GM23338 (cell line): ENCODE results near the gene CRYBA1. TPM values are rescaled to one million over a fixed set of nuclear protein-coding genes. Genes with fewer than 3 reads are reported as not detected.

Experiments used
- ATAC-seq: fragments of 200-7000 bp; cut with Tn5 transposase; 3 replicates; pipeline ENCODE4 v1.9.1; 2020
- DNase-seq: peaks from one replicate; pipeline ENCODE4 v3.0.0-alpha.2; 2015; ENCODE audit warnings: low spot score
- H2AFZ ChIP-seq: fragments of 200-600 bp; sonication (generic); 2 replicates; pipeline ENCODE4 v1.8.0; 2016; ENCODE audit warnings: antibody characterized with exemption, mild to moderate bottlenecking, moderate library complexity
- H3F3A ChIP-seq: fragments of 200-600 bp; sonication (generic); replicated peaks from 2 replicates; pipeline ENCODE4 v1.8.0; 2017; ENCODE audit warnings: antibody characterized with exemption, mixed run types, low read depth
- H3K27ac ChIP-seq: fragments of 200-600 bp; sonication (generic); 2 replicates; pipeline ENCODE4 v1.6.1; 2016; ENCODE audit warnings: low read depth
- H3K27me3 ChIP-seq: fragments of 200-600 bp; sonication (generic); 2 replicates; pipeline ENCODE4 v1.8.0; 2016; ENCODE audit warnings: mild to moderate bottlenecking, mixed run types, moderate library complexity; ENCODE audit not compliant: insufficient read depth
- H3K36me3 ChIP-seq: fragments of 200-600 bp; sonication (generic); 2 replicates; pipeline ENCODE4 v1.8.0; 2016; ENCODE audit warnings: mild to moderate bottlenecking; ENCODE audit not compliant: insufficient read depth
- H3K4me1 ChIP-seq: fragments of 200-600 bp; sonication (generic); 2 replicates; pipeline ENCODE4 v1.8.0; 2016; ENCODE audit warnings: mild to moderate bottlenecking, moderate library complexity; ENCODE audit not compliant: insufficient read depth
- H3K4me2 ChIP-seq: fragments of 200-600 bp; sonication (generic); 2 replicates; pipeline ENCODE4 v1.7.1; 2017; ENCODE audit warnings: mixed run types
- H3K4me3 ChIP-seq: fragments of 200-600 bp; sonication (generic); 2 replicates; pipeline ENCODE4 v1.6.1; 2016; ENCODE audit warnings: mixed run types
- H3K79me2 ChIP-seq: fragments of 200-600 bp; sonication (generic); replicated peaks from 2 replicates; pipeline ENCODE4 v1.8.0; 2017; ENCODE audit warnings: mild to moderate bottlenecking; ENCODE audit not compliant: insufficient read depth
- H3K9me2 ChIP-seq: fragments of 200-600 bp; sonication (generic); 2 replicates; pipeline ENCODE4 v1.8.0; 2017; ENCODE audit not compliant: insufficient read depth
- H4K20me1 ChIP-seq: fragments of 200-600 bp; sonication (generic); replicated peaks from 2 replicates; pipeline ENCODE4 v1.8.0; 2017; ENCODE audit warnings: mild to moderate bottlenecking; ENCODE audit not compliant: insufficient read depth
- H3K27ac Mint-ChIP-seq: 2 replicates; pipeline ENCODE4 v1.8.0; 2020; ENCODE audit warnings: inconsistent platforms, mild to moderate bottlenecking, moderate library complexity, mixed read lengths
- H3K27me3 Mint-ChIP-seq: 3 replicates; pipeline ENCODE4 v1.8.0; 2022; ENCODE audit warnings: low read depth, mild to moderate bottlenecking, moderate library complexity, mixed read lengths, inconsistent platforms; ENCODE audit not compliant: insufficient read depth, poor library complexity
- H3K36me3 Mint-ChIP-seq: 3 replicates; pipeline ENCODE4 v1.8.0; 2021; ENCODE audit warnings: low read depth, mild to moderate bottlenecking, inconsistent platforms, moderate library complexity, mixed read lengths
- H3K4me1 Mint-ChIP-seq: 3 replicates; pipeline ENCODE4 v1.8.0; 2020; ENCODE audit warnings: mild to moderate bottlenecking, inconsistent platforms, mixed read lengths
- H3K4me3 Mint-ChIP-seq: 3 replicates; pipeline ENCODE4 v1.8.0; 2021; ENCODE audit warnings: moderate library complexity, mild to moderate bottlenecking, inconsistent platforms, mixed read lengths
- H3K9me3 Mint-ChIP-seq: 3 replicates; pipeline ENCODE4 v1.8.0; 2020; ENCODE audit warnings: moderate library complexity, mild to moderate bottlenecking, inconsistent platforms, mixed read lengths
- EZH2 ChIP-seq: fragments of 200-600 bp; sonication (generic); IDR thresholded peaks from one replicate; pipeline ENCODE4 v1.8.0; 2017; ENCODE audit warnings: antibody characterized with exemption, mild to moderate bottlenecking, low read depth; ENCODE audit not compliant: unreplicated experiment
- EZH2phosphoT487 ChIP-seq: fragments of 200-600 bp; sonication (generic); IDR thresholded peaks from one replicate; pipeline ENCODE4 v1.8.1; 2018; ENCODE audit warnings: antibody characterized with exemption; ENCODE audit not compliant: unreplicated experiment
- JUNB ChIP-seq: IDR thresholded peaks from one replicate; pipeline ENCODE4 v1.6.1; 2016; ENCODE audit warnings: antibody characterized with exemption; ENCODE audit not compliant: unreplicated experiment
- NANOG ChIP-seq: IDR thresholded peaks from 2 replicates; pipeline ENCODE4 v1.6.1; 2016; ENCODE audit warnings: antibody characterized with exemption, borderline replicate concordance
- POLR2AphosphoS5 ChIP-seq: IDR thresholded peaks from 2 replicates; pipeline ENCODE4 v1.6.1; 2016; ENCODE audit warnings: antibody characterized with exemption, low read depth
- STAT1 ChIP-seq: IDR thresholded peaks from one replicate; pipeline ENCODE4 v1.6.1; 2016; ENCODE audit warnings: antibody characterized with exemption; ENCODE audit not compliant: unreplicated experiment
- ZNF114 ChIP-seq: fragments of 250-450 bp; sonication (Bioruptor Pico); IDR thresholded peaks from 2 replicates; pipeline ENCODE4 v1.5.0; 2020; ENCODE audit warnings: mild to moderate bottlenecking, moderate library complexity
- ZNF331 ChIP-seq: fragments of 250-450 bp; sonication (Bioruptor Pico); IDR thresholded peaks from 2 replicates; pipeline ENCODE4 v1.5.0; 2020; ENCODE audit warnings: low read depth, mild to moderate bottlenecking, moderate library complexity
- polyA plus RNA-seq: library from polyadenylated mRNA; unstranded; fragments of >200 nt; fragmentation: Nextera tagmentation; extraction: Ambion mirVana; gene quantifications from 2 replicates; pipeline ENCODE4 v1.2.1, GENCODE V29; 2016
- total RNA-seq: library from RNA; depleted of rRNA; stranded (reverse); fragments of >200 nt; shearing (Covaris generic); gene quantifications from 2 replicates; pipeline ENCODE4 v1.2.3, GENCODE V29; 2014
- TF ChIP-seq, protein P1 (sequence below), 2 experiments: fragments of 200-600 bp in 1 of 2; sonication (generic) in 1 of 2; conservative IDR thresholded peaks; 2 replicates each; pipeline versions ENCODE4 v1.5.1 to v1.6.1; 2016 to 2017; ENCODE audit warnings: antibody characterized with exemption in 2 of 2, low read depth in 2 of 2, mild to moderate bottlenecking in 2 of 2, moderate library complexity in 1 of 2
- TF ChIP-seq, protein P2 (sequence below): fragments of 250-450 bp; sonication (Bioruptor Pico); IDR thresholded peaks from 2 replicates; pipeline ENCODE4 v1.5.0; 2020; ENCODE audit warnings: mild to moderate bottlenecking, moderate library complexity
- TF ChIP-seq, protein P3 (sequence below): IDR thresholded peaks from 2 replicates; pipeline ENCODE4 v1.6.1; 2016; ENCODE audit warnings: antibody characterized with exemption

CRYBA1 gene
- total and polyA plus RNA-seq, 2 experiments from 2014 or later = not detected

DNA sequence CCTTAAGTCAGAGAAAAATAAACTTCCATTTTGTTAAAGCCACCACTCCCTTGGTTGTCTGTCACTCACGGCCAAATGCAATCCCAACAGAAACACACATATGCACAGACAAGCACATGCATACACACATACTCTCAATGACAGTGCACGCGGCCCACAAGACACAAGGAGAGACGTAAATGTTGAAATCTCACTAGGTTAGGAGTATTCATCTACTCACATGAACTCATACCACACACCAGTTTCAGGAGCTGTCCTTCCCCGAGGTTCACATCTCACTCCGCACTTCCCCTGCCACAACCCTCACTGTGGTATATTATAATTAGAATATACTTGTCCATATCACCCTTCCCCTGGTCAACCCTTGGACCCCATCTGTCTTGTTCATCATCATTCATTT is 30.5 kb upstream of the CRYBA1 start:
- Histone ChIP-seq H4K20me1 (no peaks in the 10 kb centered on the region), H2AFZ (no peak overlapping the region), H3K4me1 (no peaks in the 10 kb centered on the region), H3K9me2 (no peaks in the 10 kb centered on the region), H3K36me3 (no peaks in the 10 kb centered on the region), H3K27me3 (no peaks in the 10 kb centered on the region), H3K79me2 (no peaks in the 10 kb centered on the region), H3K4me2 (no peak overlapping the region), H3K27ac (no peak overlapping the region), H3F3A (no peaks in the 10 kb centered on the region), H3K4me3 (no peak overlapping the region)
- Mint-ChIP-seq H3K4me3 (no peak overlapping the region), H3K27me3 (no peaks in the 10 kb centered on the region), H3K9me3 (no peaks in the 10 kb centered on the region; the same call in 2 of the 3 replicates), H3K4me1 (peaks cover 10% of the 10 kb centered on the region), H3K27ac (no peak overlapping the region), H3K36me3 (no peaks in the 10 kb centered on the region)
- no peak for DNase-seq
- no peak for ATAC-seq
- TF ChIP-seq JUNB (no peak), ZNF331 (no peak), NANOG (no peak), EZH2phosphoT487 (no peak)

DNA sequence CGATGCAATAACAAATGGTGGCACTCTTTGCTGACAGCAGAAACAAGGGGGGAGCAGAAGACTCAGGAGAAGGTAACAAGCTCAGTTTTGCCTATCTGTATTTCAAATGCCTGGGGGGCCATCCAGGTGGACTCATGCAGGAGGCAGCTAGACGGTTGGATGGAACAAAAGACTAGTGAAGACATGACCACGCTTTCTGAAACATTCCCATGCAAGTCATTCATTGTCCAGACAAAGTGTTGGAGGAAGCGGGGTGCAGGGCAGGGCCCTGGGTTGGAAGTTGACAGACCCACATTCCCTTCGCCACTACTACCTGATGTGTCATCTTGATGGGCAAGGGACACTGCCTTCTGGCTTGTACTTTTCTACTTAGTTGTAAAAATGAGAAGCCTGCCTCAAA is 29.8 kb upstream of the CRYBA1 start:
- Histone ChIP-seq H3K4me2 (no peak overlapping the region), H3K36me3 (no peaks in the 10 kb centered on the region), H3F3A (no peaks in the 10 kb centered on the region), H3K79me2 (no peaks in the 10 kb centered on the region), H3K9me2 (no peaks in the 10 kb centered on the region), H2AFZ (no peak overlapping the region), H3K27ac (no peak overlapping the region), H3K4me3 (no peak overlapping the region), H4K20me1 (no peaks in the 10 kb centered on the region), H3K27me3 (no peaks in the 10 kb centered on the region), H3K4me1 (no peaks in the 10 kb centered on the region)
- Mint-ChIP-seq H3K4me1 (peaks cover 10% of the 10 kb centered on the region), H3K9me3 (peaks cover 5% of the 10 kb centered on the region), H3K4me3 (no peak overlapping the region), H3K27me3 (no peaks in the 10 kb centered on the region), H3K36me3 (peaks cover 5% of the 10 kb centered on the region), H3K27ac (no peak overlapping the region)
- DNase-seq (no peak), ATAC-seq (no peak)
- TF ChIP-seq EZH2 (no peak), JUNB (no peak), EZH2phosphoT487 (no peak), POLR2AphosphoS5 (no peak), ZNF331 (no peak), STAT1 (no peak), ZNF114 (CRISPR knock-in tag) (no peak)
- TF ChIP-seq, protein P1, sequence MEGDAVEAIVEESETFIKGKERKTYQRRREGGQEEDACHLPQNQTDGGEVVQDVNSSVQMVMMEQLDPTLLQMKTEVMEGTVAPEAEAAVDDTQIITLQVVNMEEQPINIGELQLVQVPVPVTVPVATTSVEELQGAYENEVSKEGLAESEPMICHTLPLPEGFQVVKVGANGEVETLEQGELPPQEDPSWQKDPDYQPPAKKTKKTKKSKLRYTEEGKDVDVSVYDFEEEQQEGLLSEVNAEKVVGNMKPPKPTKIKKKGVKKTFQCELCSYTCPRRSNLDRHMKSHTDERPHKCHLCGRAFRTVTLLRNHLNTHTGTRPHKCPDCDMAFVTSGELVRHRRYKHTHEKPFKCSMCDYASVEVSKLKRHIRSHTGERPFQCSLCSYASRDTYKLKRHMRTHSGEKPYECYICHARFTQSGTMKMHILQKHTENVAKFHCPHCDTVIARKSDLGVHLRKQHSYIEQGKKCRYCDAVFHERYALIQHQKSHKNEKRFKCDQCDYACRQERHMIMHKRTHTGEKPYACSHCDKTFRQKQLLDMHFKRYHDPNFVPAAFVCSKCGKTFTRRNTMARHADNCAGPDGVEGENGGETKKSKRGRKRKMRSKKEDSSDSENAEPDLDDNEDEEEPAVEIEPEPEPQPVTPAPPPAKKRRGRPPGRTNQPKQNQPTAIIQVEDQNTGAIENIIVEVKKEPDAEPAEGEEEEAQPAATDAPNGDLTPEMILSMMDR (conservative IDR thresholded peaks at IDR 0.05; ENCODE audit: low read depth in 2 of 2) = no peak
- TF ChIP-seq, protein P2, sequence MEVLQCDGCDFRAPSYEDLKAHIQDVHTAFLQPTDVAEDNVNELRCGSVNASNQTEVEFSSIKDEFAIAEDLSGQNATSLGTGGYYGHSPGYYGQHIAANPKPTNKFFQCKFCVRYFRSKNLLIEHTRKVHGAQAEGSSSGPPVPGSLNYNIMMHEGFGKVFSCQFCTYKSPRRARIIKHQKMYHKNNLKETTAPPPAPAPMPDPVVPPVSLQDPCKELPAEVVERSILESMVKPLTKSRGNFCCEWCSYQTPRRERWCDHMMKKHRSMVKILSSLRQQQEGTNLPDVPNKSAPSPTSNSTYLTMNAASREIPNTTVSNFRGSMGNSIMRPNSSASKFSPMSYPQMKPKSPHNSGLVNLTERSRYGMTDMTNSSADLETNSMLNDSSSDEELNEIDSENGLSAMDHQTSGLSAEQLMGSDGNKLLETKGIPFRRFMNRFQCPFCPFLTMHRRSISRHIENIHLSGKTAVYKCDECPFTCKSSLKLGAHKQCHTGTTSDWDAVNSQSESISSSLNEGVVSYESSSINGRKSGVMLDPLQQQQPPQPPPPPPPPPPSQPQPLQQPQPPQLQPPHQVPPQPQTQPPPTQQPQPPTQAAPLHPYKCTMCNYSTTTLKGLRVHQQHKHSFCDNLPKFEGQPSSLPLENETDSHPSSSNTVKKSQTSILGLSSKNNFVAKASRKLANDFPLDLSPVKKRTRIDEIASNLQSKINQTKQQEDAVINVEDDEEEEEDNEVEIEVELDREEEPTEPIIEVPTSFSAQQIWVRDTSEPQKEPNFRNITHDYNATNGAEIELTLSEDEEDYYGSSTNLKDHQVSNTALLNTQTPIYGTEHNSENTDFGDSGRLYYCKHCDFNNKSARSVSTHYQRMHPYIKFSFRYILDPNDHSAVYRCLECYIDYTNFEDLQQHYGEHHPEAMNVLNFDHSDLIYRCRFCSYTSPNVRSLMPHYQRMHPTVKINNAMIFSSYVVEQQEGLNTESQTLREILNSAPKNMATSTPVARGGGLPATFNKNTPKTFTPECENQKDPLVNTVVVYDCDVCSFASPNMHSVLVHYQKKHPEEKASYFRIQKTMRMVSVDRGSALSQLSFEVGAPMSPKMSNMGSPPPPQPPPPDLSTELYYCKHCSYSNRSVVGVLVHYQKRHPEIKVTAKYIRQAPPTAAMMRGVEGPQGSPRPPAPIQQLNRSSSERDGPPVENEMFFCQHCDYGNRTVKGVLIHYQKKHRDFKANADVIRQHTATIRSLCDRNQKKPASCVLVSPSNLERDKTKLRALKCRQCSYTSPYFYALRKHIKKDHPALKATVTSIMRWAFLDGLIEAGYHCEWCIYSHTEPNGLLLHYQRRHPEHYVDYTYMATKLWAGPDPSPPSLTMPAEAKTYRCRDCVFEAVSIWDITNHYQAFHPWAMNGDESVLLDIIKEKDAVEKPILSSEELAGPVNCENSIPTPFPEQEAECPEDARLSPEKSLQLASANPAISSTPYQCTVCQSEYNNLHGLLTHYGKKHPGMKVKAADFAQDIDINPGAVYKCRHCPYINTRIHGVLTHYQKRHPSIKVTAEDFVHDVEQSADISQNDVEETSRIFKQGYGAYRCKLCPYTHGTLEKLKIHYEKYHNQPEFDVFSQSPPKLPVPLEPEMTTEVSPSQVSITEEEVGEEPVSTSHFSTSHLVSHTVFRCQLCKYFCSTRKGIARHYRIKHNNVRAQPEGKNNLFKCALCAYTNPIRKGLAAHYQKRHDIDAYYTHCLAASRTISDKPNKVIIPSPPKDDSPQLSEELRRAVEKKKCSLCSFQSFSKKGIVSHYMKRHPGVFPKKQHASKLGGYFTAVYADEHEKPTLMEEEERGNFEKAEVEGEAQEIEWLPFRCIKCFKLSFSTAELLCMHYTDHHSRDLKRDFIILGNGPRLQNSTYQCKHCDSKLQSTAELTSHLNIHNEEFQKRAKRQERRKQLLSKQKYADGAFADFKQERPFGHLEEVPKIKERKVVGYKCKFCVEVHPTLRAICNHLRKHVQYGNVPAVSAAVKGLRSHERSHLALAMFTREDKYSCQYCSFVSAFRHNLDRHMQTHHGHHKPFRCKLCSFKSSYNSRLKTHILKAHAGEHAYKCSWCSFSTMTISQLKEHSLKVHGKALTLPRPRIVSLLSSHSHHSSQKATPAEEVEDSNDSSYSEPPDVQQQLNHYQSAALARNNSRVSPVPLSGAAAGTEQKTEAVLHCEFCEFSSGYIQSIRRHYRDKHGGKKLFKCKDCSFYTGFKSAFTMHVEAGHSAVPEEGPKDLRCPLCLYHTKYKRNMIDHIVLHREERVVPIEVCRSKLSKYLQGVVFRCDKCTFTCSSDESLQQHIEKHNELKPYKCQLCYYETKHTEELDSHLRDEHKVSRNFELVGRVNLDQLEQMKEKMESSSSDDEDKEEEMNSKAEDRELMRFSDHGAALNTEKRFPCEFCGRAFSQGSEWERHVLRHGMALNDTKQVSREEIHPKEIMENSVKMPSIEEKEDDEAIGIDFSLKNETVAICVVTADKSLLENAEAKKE (CRISPR knock-in tag) = no peak
- TF ChIP-seq, protein P3, sequence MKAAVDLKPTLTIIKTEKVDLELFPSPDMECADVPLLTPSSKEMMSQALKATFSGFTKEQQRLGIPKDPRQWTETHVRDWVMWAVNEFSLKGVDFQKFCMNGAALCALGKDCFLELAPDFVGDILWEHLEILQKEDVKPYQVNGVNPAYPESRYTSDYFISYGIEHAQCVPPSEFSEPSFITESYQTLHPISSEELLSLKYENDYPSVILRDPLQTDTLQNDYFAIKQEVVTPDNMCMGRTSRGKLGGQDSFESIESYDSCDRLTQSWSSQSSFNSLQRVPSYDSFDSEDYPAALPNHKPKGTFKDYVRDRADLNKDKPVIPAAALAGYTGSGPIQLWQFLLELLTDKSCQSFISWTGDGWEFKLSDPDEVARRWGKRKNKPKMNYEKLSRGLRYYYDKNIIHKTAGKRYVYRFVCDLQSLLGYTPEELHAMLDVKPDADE = no peak
